PC-9 (cell line): ENCODE results near the gene TFAP2A.

Source experiments
- CTCF ChIP-seq: fragments of 200-600 bp; sonication (generic); conservative IDR thresholded peaks from 2 replicates; pipeline ENCODE4 v1.6.1; 2017; ENCODE audit warnings: mixed run types, antibody characterized with exemption, mild to moderate bottlenecking, moderate library complexity
- EZH2 ChIP-seq: fragments of 200-600 bp; sonication (generic); IDR thresholded peaks from 2 replicates; pipeline ENCODE4 v1.8.0; 2017; ENCODE audit warnings: antibody characterized with exemption, low read depth

- TF ChIP-seq CTCF (no peak), EZH2 (no peak)
Observed at GRCh38 chr6:10422737-10423034, 7.8 kb upstream of the TFAP2A start.
